Measurements from ENCODE around the gene TRAF7.

DNA sequence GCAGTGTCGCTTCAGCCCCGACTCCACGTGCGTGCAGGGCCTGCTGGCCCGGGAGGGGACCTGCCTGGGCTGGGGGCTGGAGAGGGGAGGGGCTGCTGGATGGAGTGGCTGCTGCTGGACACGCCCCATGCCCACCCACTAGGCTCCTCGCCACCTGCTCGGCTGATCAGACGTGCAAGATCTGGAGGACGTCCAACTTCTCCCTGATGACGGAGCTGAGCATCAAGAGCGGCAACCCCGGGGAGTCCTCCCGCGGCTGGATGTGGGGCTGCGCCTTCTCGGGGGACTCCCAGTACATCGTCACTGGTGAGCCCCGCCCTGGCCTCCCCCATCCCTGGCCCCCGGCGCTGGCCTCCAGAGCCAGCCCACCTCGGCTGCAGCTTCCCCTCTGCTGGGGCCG lies 52.7 kb downstream of the TRAF7 start:
- TF ChIP-seq, protein P1, sequence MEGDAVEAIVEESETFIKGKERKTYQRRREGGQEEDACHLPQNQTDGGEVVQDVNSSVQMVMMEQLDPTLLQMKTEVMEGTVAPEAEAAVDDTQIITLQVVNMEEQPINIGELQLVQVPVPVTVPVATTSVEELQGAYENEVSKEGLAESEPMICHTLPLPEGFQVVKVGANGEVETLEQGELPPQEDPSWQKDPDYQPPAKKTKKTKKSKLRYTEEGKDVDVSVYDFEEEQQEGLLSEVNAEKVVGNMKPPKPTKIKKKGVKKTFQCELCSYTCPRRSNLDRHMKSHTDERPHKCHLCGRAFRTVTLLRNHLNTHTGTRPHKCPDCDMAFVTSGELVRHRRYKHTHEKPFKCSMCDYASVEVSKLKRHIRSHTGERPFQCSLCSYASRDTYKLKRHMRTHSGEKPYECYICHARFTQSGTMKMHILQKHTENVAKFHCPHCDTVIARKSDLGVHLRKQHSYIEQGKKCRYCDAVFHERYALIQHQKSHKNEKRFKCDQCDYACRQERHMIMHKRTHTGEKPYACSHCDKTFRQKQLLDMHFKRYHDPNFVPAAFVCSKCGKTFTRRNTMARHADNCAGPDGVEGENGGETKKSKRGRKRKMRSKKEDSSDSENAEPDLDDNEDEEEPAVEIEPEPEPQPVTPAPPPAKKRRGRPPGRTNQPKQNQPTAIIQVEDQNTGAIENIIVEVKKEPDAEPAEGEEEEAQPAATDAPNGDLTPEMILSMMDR (IDR thresholded peaks at IDR 0.05; ENCODE audit: low read length), result no peak
- TF ChIP-seq EZH2 (IDR thresholded peaks at IDR 0.05; ENCODE audit: borderline replicate concordance, low read length), result no peak
